ENCODE measurements around the gene HTRA1.

Gene HTRA1

GRCh38 chr10:122461367-122461728 is at the start of gene HTRA1:
HTRA1 (plus strand) TSS chr10:122461553; CDS start chr10:122461653, 100 bp downstream.
- TF ChIP-seq GATA3 (IDR thresholded peaks at IDR 0.05; ENCODE audit: low read depth, low read length), result no peak
- no peak for TF ChIP-seq GATA2 (IDR thresholded peaks at IDR 0.05; ENCODE audit: low read depth, low read length)

GRCh38 chr10:122413327-122413726 is 48.0 kb upstream of the HTRA1 start:
- no peak for TF ChIP-seq GATA3 (IDR thresholded peaks at IDR 0.05; ENCODE audit: low read depth, low read length)
- TF ChIP-seq GATA2 (IDR thresholded peaks at IDR 0.05; ENCODE audit: low read depth, low read length), result no peak

- no peak for TF ChIP-seq GATA3 (IDR thresholded peaks at IDR 0.05; ENCODE audit: low read depth, low read length)
- TF ChIP-seq GATA2 (IDR thresholded peaks at IDR 0.05; ENCODE audit: low read depth, low read length), result 0 out of 2 replicates have a peak, but pooled peaks have one; percentile 30
Observed at GRCh38 chr10:122417667-122418066, 43.7 kb upstream of the HTRA1 start.

- TF ChIP-seq GATA3 (IDR thresholded peaks at IDR 0.05; ENCODE audit: low read depth, low read length) (no peak), GATA2 (IDR thresholded peaks at IDR 0.05; ENCODE audit: low read depth, low read length) (no peak)
Observed at GRCh38 chr10:122419016-122419415, 42.3 kb upstream of the HTRA1 start.

GRCh38 chr10:122419876-122420623 is 41.3 kb upstream of the HTRA1 start:
- TF ChIP-seq GATA2 (IDR thresholded peaks at IDR 0.05; ENCODE audit: low read depth, low read length) (no peak), GATA3 (IDR thresholded peaks at IDR 0.05; ENCODE audit: low read depth, low read length) (no peak)

GRCh38 chr10:122420624-122421007 is 40.7 kb upstream of the HTRA1 start:
- no peak for TF ChIP-seq GATA2 (IDR thresholded peaks at IDR 0.05; ENCODE audit: low read depth, low read length)
- no peak for TF ChIP-seq GATA3 (IDR thresholded peaks at IDR 0.05; ENCODE audit: low read depth, low read length)

- TF ChIP-seq GATA3 (IDR thresholded peaks at IDR 0.05; ENCODE audit: low read depth, low read length) (no peak), GATA2 (IDR thresholded peaks at IDR 0.05; ENCODE audit: low read depth, low read length) (no peak)
Observed at GRCh38 chr10:122421054-122421625, 40.2 kb upstream of the HTRA1 start.

GRCh38 chr10:122421742-122422141 is 39.6 kb upstream of the HTRA1 start:
- TF ChIP-seq GATA3 (IDR thresholded peaks at IDR 0.05; ENCODE audit: low read depth, low read length) (no peak), GATA2 (IDR thresholded peaks at IDR 0.05; ENCODE audit: low read depth, low read length) (no peak)

- TF ChIP-seq GATA3 (IDR thresholded peaks at IDR 0.05; ENCODE audit: low read depth, low read length), result no peak
- no peak for TF ChIP-seq GATA2 (IDR thresholded peaks at IDR 0.05; ENCODE audit: low read depth, low read length)
Observed at GRCh38 chr10:122422266-122422989, 38.9 kb upstream of the HTRA1 start.

- TF ChIP-seq GATA2 (IDR thresholded peaks at IDR 0.05; ENCODE audit: low read depth, low read length) (no peak), GATA3 (IDR thresholded peaks at IDR 0.05; ENCODE audit: low read depth, low read length) (no peak)
Observed at GRCh38 chr10:122424059-122424458, 37.3 kb upstream of the HTRA1 start.

- TF ChIP-seq GATA2 (IDR thresholded peaks at IDR 0.05; ENCODE audit: low read depth, low read length) (no peak), GATA3 (IDR thresholded peaks at IDR 0.05; ENCODE audit: low read depth, low read length) (no peak)
Observed at GRCh38 chr10:122426829-122427228, 34.5 kb upstream of the HTRA1 start.

GRCh38 chr10:122427280-122427679 is 34.1 kb upstream of the HTRA1 start:
- TF ChIP-seq GATA2 (IDR thresholded peaks at IDR 0.05; ENCODE audit: low read depth, low read length), result no peak
- no peak for TF ChIP-seq GATA3 (IDR thresholded peaks at IDR 0.05; ENCODE audit: low read depth, low read length)

GRCh38 chr10:122435212-122435827 is 26.0 kb upstream of the HTRA1 start:
- TF ChIP-seq GATA3 (IDR thresholded peaks at IDR 0.05; ENCODE audit: low read depth, low read length) (no peak), GATA2 (IDR thresholded peaks at IDR 0.05; ENCODE audit: low read depth, low read length) (no peak)

- TF ChIP-seq GATA2 (IDR thresholded peaks at IDR 0.05; ENCODE audit: low read depth, low read length) (no peak), GATA3 (IDR thresholded peaks at IDR 0.05; ENCODE audit: low read depth, low read length) (no peak)
Observed at GRCh38 chr10:122441961-122442360, 19.4 kb upstream of the HTRA1 start.
